HUDEP-2 (cell line): ENCODE measurements around the gene ELAVL4.

ENCODE experiments used
- DNase-seq, 76 experiments: peaks; one replicate each; lab custom pipeline; 2025; ENCODE audit not compliant: unreplicated experiment in 76 of 76; lab: John Stamatoyannopoulos, UW

ELAVL4 gene

DNA sequence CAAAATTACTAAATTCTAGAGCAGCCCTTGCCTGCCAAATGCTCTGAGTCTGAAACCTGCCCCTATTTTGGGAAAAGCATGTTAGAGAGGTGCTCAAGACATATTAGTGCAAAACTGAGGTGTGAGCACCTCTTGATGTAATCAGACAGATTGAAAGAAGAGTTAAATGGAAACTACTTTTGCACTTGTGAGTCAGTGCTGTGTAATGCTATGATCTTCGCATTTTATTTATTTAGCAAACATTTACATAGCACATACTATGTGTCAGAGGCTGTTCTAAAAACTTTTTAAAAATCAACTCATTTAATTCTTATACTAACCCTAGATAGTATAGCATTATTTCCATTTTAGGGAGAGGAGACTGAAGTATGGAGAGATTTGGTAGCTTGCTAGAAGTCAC lies 138.1 kb downstream of the ELAVL4 start:
- DNase-seq = no peak

DNA sequence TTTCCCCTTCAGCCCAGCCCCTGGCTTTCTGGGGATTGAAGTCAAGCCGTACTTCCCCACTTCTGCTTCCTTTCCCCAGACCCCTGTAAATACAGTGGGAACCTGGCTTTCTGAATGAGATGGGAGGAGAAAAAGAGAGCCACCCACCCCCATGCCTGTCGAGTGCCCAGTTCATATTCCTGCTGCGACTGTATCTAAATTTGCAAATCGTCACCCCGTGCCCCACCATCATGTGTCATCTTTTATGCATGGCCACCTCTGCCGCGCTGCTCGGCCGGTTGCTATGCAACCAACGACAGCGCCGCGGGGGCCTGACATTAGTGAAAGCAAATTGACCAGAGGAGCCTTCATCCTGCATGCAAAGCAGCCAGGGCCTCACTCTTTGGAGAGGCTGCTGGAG lies 143.0 kb downstream of the ELAVL4 start:
- DNase-seq = no peak

DNA sequence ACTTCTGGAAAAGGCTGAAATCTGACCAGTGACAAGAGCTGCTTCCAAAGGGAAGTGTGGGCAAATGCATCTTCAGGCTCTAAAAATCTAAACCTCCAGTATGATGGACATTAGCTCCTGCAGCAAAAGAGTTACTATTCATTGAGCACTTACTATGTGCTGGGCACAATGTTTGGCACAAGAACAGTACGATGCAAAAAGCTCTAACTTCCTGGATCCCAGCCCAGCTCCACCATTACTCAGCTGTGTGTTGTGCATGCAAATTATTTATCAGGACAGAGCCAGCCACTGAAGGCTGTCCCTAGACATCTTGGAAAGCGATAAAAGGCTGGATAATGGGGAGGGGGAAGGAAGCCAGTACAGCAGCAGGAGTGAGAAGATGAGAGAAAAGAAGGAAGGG lies 143.5 kb downstream of the ELAVL4 start:
- no peak for DNase-seq
